HG02885 (cell line): ENCODE measurements around the gene MAPKAP1.

Experiments used
- ATAC-seq: cut with Tn5 transposase; IDR thresholded peaks from one replicate; pipeline ENCODE4 v1.9.1; 2021; ENCODE audit warnings: mild to moderate bottlenecking; ENCODE audit not compliant: unreplicated experiment, poor library complexity

The MAPKAP1 gene

GRCh38 chr9:125680445-125680844 lies 26.6 kb downstream of the MAPKAP1 start:
- no peak for ATAC-seq

- ATAC-seq: no peak
Observed at GRCh38 chr9:125679597-125680189, 27.3 kb downstream of the MAPKAP1 start.

DNA sequence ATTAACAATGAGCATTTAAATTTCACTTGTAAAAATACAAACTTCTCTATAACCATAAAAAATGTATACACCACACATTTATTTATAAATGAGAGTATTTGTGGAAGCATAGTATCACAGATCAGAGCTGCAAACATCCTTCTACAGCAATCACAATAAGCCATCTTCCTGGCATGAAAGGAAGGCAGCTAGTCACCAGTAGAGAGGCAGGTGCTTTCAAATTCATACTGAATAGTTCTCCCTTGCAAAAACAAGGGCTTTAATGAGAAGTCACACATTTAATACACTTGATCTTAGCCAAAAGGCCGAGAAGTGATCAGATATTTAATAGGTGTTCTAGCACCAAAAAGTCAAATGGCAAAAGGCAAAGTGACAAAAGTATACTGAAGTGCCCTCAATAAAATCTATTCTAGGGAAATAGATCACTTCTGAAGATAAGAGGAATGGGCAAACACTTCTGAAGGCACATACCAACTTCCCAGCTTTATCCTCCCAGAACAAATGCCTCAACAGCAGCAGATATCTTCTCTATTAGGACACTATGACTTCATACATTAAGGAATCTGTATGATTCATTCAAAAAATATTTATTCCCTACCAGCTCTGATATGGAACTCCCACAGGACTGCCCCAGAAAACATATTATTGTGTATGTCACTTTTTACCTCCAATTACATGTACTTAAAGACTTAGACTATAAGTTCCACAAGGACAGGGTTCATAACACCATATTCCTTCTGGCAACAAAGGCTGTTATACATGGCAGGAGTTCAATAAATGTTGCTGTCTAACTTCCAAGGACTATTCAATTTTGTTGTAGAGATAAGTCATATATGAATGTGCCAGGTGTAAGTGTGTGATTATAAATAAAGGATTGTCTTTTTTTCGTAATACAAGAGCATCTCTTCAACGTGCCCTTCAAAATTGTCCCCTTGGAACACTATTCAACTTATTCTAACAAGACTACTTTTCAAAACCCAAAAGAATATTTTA lies 31.7 kb downstream of the MAPKAP1 start:
- no peak for ATAC-seq

GRCh38 chr9:125672876-125673275 lies 34.1 kb downstream of the MAPKAP1 start:
- no peak for ATAC-seq

- ATAC-seq: no peak
Observed at GRCh38 chr9:125663127-125663526, 43.9 kb downstream of the MAPKAP1 start.

- no peak for ATAC-seq
Observed at GRCh38 chr9:125660557-125660956, 46.5 kb downstream of the MAPKAP1 start.

DNA sequence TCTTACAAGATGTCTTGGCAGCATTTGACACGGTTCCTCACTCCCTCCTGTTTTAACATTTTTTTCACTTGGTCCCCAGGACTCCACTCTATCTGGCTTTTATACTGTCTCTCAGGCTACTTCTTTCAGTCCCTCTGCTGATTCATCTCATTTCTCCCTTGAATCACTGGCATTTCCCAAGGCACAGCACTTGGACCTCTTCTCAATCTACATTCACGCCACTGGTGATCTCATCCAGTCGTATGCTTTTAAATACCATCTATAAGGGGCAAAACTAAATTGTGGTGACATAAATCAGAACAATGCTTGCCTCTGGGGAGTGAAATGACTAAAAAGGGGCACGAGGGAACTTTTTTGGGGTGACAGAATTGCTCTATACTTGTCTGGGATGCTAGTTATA lies 47.1 kb downstream of the MAPKAP1 start:
- no peak for ATAC-seq

DNA sequence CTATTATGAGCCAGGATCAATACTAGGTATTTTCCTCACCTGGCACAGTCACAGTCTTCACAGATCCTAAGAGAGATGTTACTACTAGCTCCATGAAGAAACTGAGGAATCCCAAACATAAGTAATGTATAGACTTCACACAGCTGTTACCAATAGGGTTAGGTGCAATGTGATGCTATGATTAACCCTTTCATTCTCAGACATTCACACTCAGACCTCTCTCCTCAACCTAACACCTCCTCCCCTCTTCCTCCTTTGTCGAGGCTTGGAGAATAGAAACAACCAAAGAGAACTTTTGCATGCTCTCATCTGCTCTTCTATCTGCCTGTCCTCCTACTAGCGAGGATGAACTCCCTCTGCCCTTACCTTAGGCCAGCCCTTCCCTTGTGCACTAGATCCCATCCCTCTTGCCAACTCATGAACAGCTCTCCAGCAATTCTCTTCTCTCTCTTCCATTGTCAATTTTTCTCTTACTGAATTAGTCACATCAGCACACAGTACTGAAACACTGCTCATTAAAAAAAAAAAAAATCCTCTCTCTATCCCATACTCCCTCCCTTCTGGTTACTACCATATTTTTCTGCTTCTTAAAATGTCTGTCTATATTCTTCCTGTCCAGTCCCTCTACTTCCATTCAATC lies 47.7 kb downstream of the MAPKAP1 start:
- ATAC-seq: no peak

- no peak for ATAC-seq
Observed at GRCh38 chr9:125656560-125656959, 50.4 kb downstream of the MAPKAP1 start.

DNA sequence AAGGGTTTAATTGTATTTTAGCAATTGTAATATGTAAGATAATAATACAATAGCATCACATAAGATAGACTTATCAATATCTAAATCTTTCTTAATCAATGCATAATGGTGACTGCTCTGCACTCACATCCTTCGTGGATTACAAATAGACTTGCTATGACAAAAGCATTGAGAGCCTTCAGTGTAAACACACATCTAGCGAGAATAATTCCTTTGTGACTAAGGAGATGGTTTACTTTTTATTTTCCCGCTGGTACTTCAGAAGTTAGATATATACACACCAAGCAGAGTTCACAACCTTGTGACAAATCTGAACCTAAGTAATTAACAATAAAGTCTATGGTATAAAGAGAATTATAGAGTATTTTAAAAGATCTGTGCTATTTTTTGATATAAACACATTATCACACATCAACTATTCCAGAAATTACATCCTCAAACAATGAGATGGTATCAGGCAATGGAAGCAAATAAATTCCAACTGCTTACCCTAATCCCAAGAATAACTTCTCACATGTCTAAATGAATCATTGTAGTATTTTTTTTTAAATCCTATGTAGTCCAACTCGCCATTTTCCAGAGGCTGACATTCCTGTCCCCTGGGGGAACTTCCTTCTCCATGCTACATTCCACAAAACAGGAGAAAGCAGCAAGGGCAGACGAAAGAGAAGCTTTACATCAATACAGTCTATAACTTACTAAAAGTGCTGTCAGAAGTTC lies 51.2 kb downstream of the MAPKAP1 start:
- no peak for ATAC-seq

GRCh38 chr9:125655066-125655633 lies 51.9 kb downstream of the MAPKAP1 start:
- ATAC-seq: no peak

- ATAC-seq: no peak
Observed at GRCh38 chr9:125654121-125654520, 52.9 kb downstream of the MAPKAP1 start.

DNA sequence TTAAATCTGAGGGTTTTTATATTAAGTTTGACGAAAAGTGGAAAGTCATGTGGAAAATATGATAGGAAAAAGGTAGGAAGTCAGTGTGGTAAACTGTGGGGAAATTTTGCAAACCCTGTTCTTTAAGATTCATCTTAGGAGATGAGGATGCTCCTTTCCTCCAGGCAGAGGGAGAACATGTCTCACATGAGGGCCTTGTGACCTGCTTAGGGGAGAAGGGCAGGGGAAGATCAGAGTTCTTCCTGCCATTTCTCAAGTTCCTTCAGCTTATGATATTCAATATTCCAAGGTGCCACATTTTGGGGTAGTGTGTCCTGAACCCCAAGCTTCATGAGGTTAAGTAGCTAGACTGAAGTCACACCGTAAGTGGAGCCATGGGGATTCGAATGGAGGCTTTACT lies 53.7 kb downstream of the MAPKAP1 start:
- ATAC-seq: no peak

GRCh38 chr9:125652759-125653158 lies 54.2 kb downstream of the MAPKAP1 start:
- no peak for ATAC-seq

GRCh38 chr9:125652233-125652594 lies 54.8 kb downstream of the MAPKAP1 start:
- no peak for ATAC-seq

DNA sequence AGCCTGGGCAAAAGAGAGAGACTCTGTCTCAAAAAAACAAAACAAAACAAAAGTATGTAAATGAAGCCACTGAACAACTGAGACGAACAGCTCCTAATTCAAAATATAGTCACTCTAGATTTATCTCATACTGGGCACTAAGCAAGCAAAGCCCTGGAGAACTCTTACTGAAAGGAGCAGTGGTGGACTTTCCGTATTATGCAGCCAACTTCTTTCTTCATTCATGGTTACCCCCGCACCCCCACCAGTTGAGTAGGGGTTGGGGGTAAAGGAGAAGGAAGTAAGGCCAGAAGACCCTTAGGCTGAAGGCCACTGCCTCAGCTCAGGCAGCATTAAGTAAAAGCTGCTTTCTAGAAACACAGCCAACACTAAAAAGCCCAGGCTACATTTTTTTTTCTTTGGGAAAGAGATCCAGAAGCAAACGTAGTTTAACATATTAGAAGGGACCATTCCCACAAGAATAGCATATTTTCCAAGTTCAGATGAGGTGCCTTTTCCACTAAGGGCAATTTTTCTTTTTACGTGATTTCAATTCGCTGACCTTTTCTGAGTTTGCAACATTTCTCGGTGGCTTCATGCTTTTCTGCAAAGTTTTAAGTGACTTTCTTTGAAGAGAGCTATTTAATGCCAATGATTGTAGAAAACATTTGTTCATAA lies 55.3 kb downstream of the MAPKAP1 start:
- ATAC-seq: no peak

DNA sequence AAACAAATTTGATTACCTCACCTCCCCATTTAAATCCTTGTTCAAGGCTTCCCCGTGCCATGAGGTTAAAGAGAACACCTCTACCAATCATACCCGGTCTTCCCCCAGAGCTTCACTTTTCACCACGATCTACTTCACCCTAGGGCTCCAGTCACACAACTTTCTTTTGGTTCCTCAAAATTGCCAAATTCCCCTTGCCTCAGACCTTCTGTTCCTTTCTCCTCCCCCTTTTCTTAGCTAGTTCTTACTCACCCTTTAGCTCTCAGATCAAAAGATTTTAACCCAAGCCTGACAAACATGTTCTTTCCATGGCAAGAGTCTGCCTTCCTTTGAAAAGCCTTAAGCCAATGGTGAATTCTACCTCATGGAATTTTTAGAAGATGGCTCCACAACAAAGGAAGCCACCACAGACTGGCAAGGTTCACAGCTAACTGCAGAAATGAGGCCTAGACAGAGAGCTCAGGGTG lies 56.7 kb downstream of the MAPKAP1 start:
- ATAC-seq: peak; percentile 75

DNA sequence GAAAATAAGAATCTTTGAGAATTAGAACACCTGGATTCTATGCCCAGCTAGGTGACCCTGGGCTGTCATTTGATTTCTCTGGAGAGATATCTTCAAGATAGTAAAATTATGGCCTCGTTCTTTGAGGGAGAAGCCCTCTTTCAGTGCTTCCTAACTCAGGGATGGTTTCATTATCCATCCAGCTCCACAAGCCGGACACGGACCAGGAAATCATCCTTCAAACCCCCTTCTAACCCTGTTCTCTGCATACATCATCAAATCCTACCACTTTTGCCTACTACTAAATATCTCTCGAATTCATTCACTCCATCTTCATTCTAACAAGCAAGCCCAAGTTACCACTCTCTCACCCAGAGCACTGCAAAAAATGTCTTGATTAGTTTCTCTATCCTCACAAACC lies 57.2 kb downstream of the MAPKAP1 start:
- no peak for ATAC-seq

GRCh38 chr9:125649315-125649714 lies 57.7 kb downstream of the MAPKAP1 start:
- ATAC-seq: no peak

GRCh38 chr9:125648294-125648693 lies 58.7 kb downstream of the MAPKAP1 start:
- ATAC-seq: no peak
